HCT116 (cell line): ENCODE measurements around the gene USH1G. TPM values are rescaled to one million over a fixed set of nuclear protein-coding genes. Genes with fewer than 3 reads are reported as not detected.

Source experiments
- ATAC-seq: fragments of 200-7000 bp; cut with Tn5 transposase; 2 replicates; pipeline ENCODE4 v1.9.1; 2020; ENCODE audit warnings: mild to moderate bottlenecking, moderate library complexity
- BruUV-seq: library from RNA; stranded (reverse); fragments of 400-500 nt; replicated peaks from 2 replicates; lab custom pipeline; 2021; lab: Mats Ljungman, UMichigan
- CTCF ChIA-PET: fragments of 300-600 bp; sonication (Branson Sonifier 250); formaldehyde crosslinking; loops from one replicate; lab custom pipeline; 2021; ENCODE audit warnings: antibody characterized with exemption; lab: Charles Lee
- POLR2A ChIA-PET: fragments of 300-600, 350-600 bp; sonication (Branson Sonifier 250); formaldehyde crosslinking; loops from one replicate; lab custom pipeline; 2021; ENCODE audit warnings: antibody characterized with exemption; lab: Charles Lee
- RAD21 ChIA-PET, 2 experiments: fragments of 300-600 bp; sonication (Branson Sonifier 250); formaldehyde crosslinking; loops; one replicate each; lab custom pipeline; 2023; ENCODE audit warnings: low total read pairs in 2 of 2; ENCODE audit not compliant: uncharacterized antibody in 2 of 2, unreplicated experiment in 2 of 2, low non-redundant PET in 1 of 2; lab: Charles Lee
- DNase-seq: peaks from one replicate; pipeline ENCODE4 v3.0.0-alpha.2; 2010; ENCODE audit warnings: low read depth, low spot score
- H2AFZ ChIP-seq: fragments of 200-600 bp; shearing (Covaris generic), sonication (generic); 2 replicates; pipeline ENCODE4 v1.6.1; 2017; ENCODE audit warnings: low read depth, mixed run types, mixed read lengths, antibody characterized with exemption, low read length; ENCODE audit not compliant: poor library complexity, severe bottlenecking
- H3K27ac ChIP-seq: 2 replicates; pipeline ENCODE4 v1.5.1; 2012; ENCODE audit warnings: low read depth, low read length
- H3K27me3 ChIP-seq: fragments of 200-600 bp; sonication (generic); 2 replicates; pipeline ENCODE4 v1.6.1; 2016; ENCODE audit warnings: mixed run types, low read length, mixed read lengths; ENCODE audit not compliant: insufficient read depth
- H3K36me3 ChIP-seq, 2 experiments: fragments of 200-500 bp in 1 of 2; fragments of 200-600 bp in 1 of 2; sonication (Bioruptor generic) in 1 of 2; sonication (generic) in 1 of 2; 2 replicates each; pipeline versions ENCODE4 v1.5.1 to v1.6.1; 2014 to 2016; ENCODE audit warnings: low read length in 2 of 2, inconsistent platforms in 1 of 2, mixed read lengths in 1 of 2, mixed run types in 1 of 2; ENCODE audit not compliant: insufficient read depth in 2 of 2, control insufficient read depth in 1 of 2
- H3K4me1 ChIP-seq, 2 experiments: fragments of 200-600 bp in 1 of 2; sonication (generic) in 1 of 2; 2 replicates each; pipeline versions ENCODE4 v1.5.1 to v1.6.1; 2012 to 2017; ENCODE audit warnings: low read length in 2 of 2, inconsistent platforms in 1 of 2, mild to moderate bottlenecking in 1 of 2, mixed read lengths in 1 of 2, mixed run types in 1 of 2, moderate library complexity in 1 of 2; ENCODE audit not compliant: insufficient read depth in 2 of 2, control insufficient read depth in 1 of 2
- H3K4me2 ChIP-seq: fragments of 200-600 bp; sonication (generic); 2 replicates; pipeline ENCODE4 v1.6.1; 2017; ENCODE audit warnings: mixed run types, low read length, mixed read lengths
- H3K4me3 ChIP-seq, 2 experiments: fragments of 200-600 bp in 1 of 2; sonication (generic) in 1 of 2; replicated peaks in 1 of 2; 2 replicates each; pipeline ENCODE4 v1.5.1; 2011 to 2016; ENCODE audit warnings: low read length in 2 of 2, control low read depth in 1 of 2, low read depth in 1 of 2, mild to moderate bottlenecking in 1 of 2, mixed read lengths in 1 of 2, mixed run types in 1 of 2
- H3K79me2 ChIP-seq: fragments of 200-600 bp; sonication (generic); 2 replicates; pipeline ENCODE4 v1.6.1; 2017; ENCODE audit warnings: mild to moderate bottlenecking, mixed run types, low read length, moderate library complexity, mixed read lengths; ENCODE audit not compliant: insufficient read depth
- H3K9ac ChIP-seq: fragments of 200-600 bp; sonication (generic); 2 replicates; pipeline ENCODE4 v1.6.1; 2016; ENCODE audit warnings: low read length, mixed read lengths
- H3K9me2 ChIP-seq: fragments of 200-600 bp; sonication (generic), shearing (Covaris generic); 2 replicates; pipeline ENCODE4 v1.6.1; 2017; ENCODE audit warnings: mixed run types, mild to moderate bottlenecking, moderate library complexity; ENCODE audit not compliant: insufficient read depth
- H3K9me3 ChIP-seq, 2 experiments: fragments of 200-500 bp in 1 of 2; fragments of 200-600 bp in 1 of 2; sonication (Bioruptor generic) in 1 of 2; sonication (generic) in 1 of 2; 2 replicates each; pipeline ENCODE4 v1.6.1; 2014 to 2017; ENCODE audit warnings: low read length in 2 of 2, mixed read lengths in 2 of 2, inconsistent platforms in 1 of 2, low read depth in 1 of 2, mild to moderate bottlenecking in 1 of 2, mixed run types in 1 of 2, moderate library complexity in 1 of 2; ENCODE audit not compliant: control insufficient read depth in 1 of 2, insufficient read depth in 1 of 2
- H4K20me1 ChIP-seq: fragments of 200-600 bp; sonication (generic), shearing (Covaris generic); 2 replicates; pipeline ENCODE4 v1.6.1; 2017; ENCODE audit warnings: mixed run types, mild to moderate bottlenecking, moderate library complexity; ENCODE audit not compliant: insufficient read depth
- ATF3 ChIP-seq: IDR thresholded peaks from 2 replicates; pipeline ENCODE4 v1.6.1; 2012
- CBX3 ChIP-seq: IDR thresholded peaks from 2 replicates; pipeline ENCODE4 v1.6.1; 2012; ENCODE audit warnings: low read depth
- CEBPB ChIP-seq: IDR thresholded peaks from 2 replicates; pipeline ENCODE4 v1.6.1; 2012; ENCODE audit warnings: low read depth
- FOSL1 ChIP-seq: IDR thresholded peaks from 2 replicates; pipeline ENCODE4 v1.6.1; 2012; ENCODE audit warnings: low read depth
- POLR2A ChIP-seq: IDR thresholded peaks from 2 replicates; pipeline ENCODE4 v1.7.0; 2011; ENCODE audit warnings: borderline replicate concordance; ENCODE audit not compliant: insufficient read depth, insufficient read length; ENCODE audit errors: extremely low read depth
- POLR2AphosphoS5 ChIP-seq: IDR thresholded peaks from 2 replicates; pipeline ENCODE4 v1.6.1; 2011; ENCODE audit warnings: mild to moderate bottlenecking, low read depth, low read length, moderate library complexity
- SIN3A ChIP-seq: IDR thresholded peaks from 2 replicates; pipeline ENCODE4 v1.6.1; 2012; ENCODE audit warnings: low read depth
- SP1 ChIP-seq: IDR thresholded peaks from 2 replicates; pipeline ENCODE4 v1.6.1; 2012; ENCODE audit warnings: low read depth
- SRF ChIP-seq: IDR thresholded peaks from 2 replicates; pipeline ENCODE4 v1.6.1; 2012; ENCODE audit warnings: low read depth
- TCF7L2 ChIP-seq: IDR thresholded peaks from 2 replicates; pipeline ENCODE4 v1.7.0; 2011; ENCODE audit warnings: borderline replicate concordance, inconsistent platforms; ENCODE audit not compliant: insufficient read depth, insufficient read length; ENCODE audit errors: extremely low read depth
- YY1 ChIP-seq: IDR thresholded peaks from 2 replicates; pipeline ENCODE4 v1.6.1; 2011; ENCODE audit warnings: low read length, low read depth, moderate library complexity, mild to moderate bottlenecking; ENCODE audit not compliant: insufficient replicate concordance; ENCODE audit errors: extremely low read depth
- ZFX ChIP-seq: fragments of 450-650 bp; IDR thresholded peaks from 2 replicates; pipeline ENCODE4 v1.6.1; 2017
- ZNF274 ChIP-seq: fragments of 200-500 bp; sonication (Bioruptor generic); IDR thresholded peaks from 2 replicates; pipeline ENCODE4 v1.6.1; 2014; ENCODE audit warnings: mild to moderate bottlenecking, low read depth, low read length, inconsistent platforms
- intact Hi-C: fragments of 100-400 bp; cut with micrococcal nuclease; formaldehyde crosslinking; loops from 2 replicates; pipeline ENCODE4 v1.10.0; 2022
- total RNA-seq: library from RNA; stranded (reverse); gene quantifications from one replicate; pipeline ENCODE4 v1.2.1, GENCODE V29; 2021; ENCODE audit not compliant: unreplicated experiment
- TF ChIP-seq, protein P1 (sequence below): IDR thresholded peaks from 2 replicates; pipeline ENCODE4 v1.6.1; 2012; ENCODE audit warnings: low read depth
- TF ChIP-seq, protein P2 (sequence below): IDR thresholded peaks from 2 replicates; pipeline ENCODE4 v1.6.1; 2011; ENCODE audit warnings: mild to moderate bottlenecking, low read length, moderate library complexity; ENCODE audit not compliant: insufficient replicate concordance; ENCODE audit errors: extremely low read depth
- TF ChIP-seq, protein P3 (sequence below): IDR thresholded peaks from 2 replicates; pipeline ENCODE4 v1.6.1; 2012
- TF ChIP-seq, protein P4 (sequence below), 3 experiments: fragments of 200-600 bp in 1 of 3; sonication (generic) in 1 of 3; IDR thresholded peaks in 2 of 3; conservative IDR thresholded peaks in 1 of 3; 2 replicates each; pipeline ENCODE4 v1.5.1; 2012 to 2017; ENCODE audit warnings: low read depth in 2 of 3, low read length in 2 of 3, antibody characterized with exemption in 1 of 3, borderline replicate concordance in 1 of 3, control low read depth in 1 of 3, mild to moderate bottlenecking in 1 of 3, mixed read lengths in 1 of 3, mixed run types in 1 of 3, moderate library complexity in 1 of 3; ENCODE audit not compliant: insufficient read depth in 1 of 3

Gene USH1G
- total RNA-seq, 1 experiment from 2014 or later, result 3.1 TPM

DNA sequence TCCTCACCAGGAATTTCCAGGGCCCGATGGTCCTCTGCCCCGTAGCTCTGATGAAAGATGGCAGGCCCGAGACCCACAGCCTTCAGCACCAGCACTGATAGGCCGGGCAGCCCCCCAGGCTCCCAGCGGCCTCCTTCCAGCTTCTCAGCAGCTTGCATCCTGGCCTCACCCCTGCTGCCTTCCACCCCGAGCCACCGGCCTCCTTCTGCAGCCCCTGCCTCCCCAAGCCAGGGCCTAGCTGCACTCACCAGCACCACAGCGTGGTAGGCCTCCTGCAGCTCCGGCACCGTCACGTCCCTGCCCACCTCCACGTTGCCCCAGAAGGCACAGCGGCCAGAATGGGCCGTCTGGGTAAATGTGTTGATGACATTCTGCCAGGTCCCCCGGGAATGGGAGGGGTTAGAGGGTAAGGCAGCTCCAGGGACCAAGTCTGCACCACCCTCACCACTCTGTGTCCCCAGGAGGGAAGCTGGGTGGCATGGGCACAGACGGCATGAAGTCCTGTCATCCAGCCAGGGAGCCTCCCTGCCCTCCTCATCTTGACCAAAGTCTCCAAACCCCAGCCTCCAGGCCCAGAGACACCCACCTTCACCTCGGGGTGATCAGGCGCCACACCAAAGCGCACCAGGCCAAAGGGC is 56.7 kb downstream of the USH1G start:
- H3K36me3 ChIP-seq, result peaks cover 7 to 15% of the 10 kb centered on the region in 2 experiments; a peak in 3 of 4 replicates
- H3K27ac ChIP-seq, result no peak overlapping the region; the same call in 1 of the 2 replicates
- H3K9me3 ChIP-seq, result no peaks in the 10 kb centered on the region
- no TSS peak for BruUV-seq
- H3K9me2 ChIP-seq, result no peaks in the 10 kb centered on the region
- H3K4me3 ChIP-seq, result no peak overlapping the region
- no peak overlapping the region for H3K9ac ChIP-seq
- H3K27me3 ChIP-seq, result no peaks in the 10 kb centered on the region
- ATAC-seq, result no peak
- peaks cover 0 to 16% of the 10 kb centered on the region in 2 experiments; a peak in 2 of 4 replicates for H3K4me1 ChIP-seq
- no peak overlapping the region for H3K4me2 ChIP-seq
- H3K79me2 ChIP-seq, result peaks cover under 1% of the 10 kb centered on the region; the same call in 1 of the 2 replicates
- POLR2A ChIA-PET, result interaction anchor here (0.7 kb wide), 1 partner anchor 24 kb away, joined by 3 read pairs; no protein-coding TSS in a partner anchor
- no peak overlapping the region for H2AFZ ChIP-seq
- RAD21 ChIA-PET, result interaction anchor here in 1 of 2 experiments (0.8 to 1.3 kb wide), 3 partner anchors 23 to 92 kb away, joined by 3 to 5 read pairs (median 4); no protein-coding TSS in a partner anchor
- DNase-seq, result no peak
- intact Hi-C loops, result no loop called here
- no peaks in the 10 kb centered on the region for H4K20me1 ChIP-seq
- CTCF ChIA-PET, result interaction anchor here (0.8 to 2.1 kb wide), 7 partner anchors 10 to 209 kb away, joined by 3 to 15 read pairs (median 8); no protein-coding TSS in a partner anchor
- TF ChIP-seq, protein P1, sequence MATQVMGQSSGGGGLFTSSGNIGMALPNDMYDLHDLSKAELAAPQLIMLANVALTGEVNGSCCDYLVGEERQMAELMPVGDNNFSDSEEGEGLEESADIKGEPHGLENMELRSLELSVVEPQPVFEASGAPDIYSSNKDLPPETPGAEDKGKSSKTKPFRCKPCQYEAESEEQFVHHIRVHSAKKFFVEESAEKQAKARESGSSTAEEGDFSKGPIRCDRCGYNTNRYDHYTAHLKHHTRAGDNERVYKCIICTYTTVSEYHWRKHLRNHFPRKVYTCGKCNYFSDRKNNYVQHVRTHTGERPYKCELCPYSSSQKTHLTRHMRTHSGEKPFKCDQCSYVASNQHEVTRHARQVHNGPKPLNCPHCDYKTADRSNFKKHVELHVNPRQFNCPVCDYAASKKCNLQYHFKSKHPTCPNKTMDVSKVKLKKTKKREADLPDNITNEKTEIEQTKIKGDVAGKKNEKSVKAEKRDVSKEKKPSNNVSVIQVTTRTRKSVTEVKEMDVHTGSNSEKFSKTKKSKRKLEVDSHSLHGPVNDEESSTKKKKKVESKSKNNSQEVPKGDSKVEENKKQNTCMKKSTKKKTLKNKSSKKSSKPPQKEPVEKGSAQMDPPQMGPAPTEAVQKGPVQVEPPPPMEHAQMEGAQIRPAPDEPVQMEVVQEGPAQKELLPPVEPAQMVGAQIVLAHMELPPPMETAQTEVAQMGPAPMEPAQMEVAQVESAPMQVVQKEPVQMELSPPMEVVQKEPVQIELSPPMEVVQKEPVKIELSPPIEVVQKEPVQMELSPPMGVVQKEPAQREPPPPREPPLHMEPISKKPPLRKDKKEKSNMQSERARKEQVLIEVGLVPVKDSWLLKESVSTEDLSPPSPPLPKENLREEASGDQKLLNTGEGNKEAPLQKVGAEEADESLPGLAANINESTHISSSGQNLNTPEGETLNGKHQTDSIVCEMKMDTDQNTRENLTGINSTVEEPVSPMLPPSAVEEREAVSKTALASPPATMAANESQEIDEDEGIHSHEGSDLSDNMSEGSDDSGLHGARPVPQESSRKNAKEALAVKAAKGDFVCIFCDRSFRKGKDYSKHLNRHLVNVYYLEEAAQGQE, result no peak
- TF ChIP-seq, protein P2, sequence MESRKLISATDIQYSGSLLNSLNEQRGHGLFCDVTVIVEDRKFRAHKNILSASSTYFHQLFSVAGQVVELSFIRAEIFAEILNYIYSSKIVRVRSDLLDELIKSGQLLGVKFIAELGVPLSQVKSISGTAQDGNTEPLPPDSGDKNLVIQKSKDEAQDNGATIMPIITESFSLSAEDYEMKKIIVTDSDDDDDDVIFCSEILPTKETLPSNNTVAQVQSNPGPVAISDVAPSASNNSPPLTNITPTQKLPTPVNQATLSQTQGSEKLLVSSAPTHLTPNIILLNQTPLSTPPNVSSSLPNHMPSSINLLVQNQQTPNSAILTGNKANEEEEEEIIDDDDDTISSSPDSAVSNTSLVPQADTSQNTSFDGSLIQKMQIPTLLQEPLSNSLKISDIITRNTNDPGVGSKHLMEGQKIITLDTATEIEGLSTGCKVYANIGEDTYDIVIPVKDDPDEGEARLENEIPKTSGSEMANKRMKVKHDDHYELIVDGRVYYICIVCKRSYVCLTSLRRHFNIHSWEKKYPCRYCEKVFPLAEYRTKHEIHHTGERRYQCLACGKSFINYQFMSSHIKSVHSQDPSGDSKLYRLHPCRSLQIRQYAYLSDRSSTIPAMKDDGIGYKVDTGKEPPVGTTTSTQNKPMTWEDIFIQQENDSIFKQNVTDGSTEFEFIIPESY, result no peak
- TF ChIP-seq FOSL1 (no peak), YY1 (no peak), CEBPB (no peak), SP1 (no peak), POLR2A (no peak), SIN3A (no peak), ZNF274 (no peak), ZFX (no peak; the same call in 1 of the 2 replicates), TCF7L2 (no peak), POLR2AphosphoS5 (no peak), CBX3 (no peak), SRF (no peak), ATF3 (no peak)
- TF ChIP-seq, protein P3, sequence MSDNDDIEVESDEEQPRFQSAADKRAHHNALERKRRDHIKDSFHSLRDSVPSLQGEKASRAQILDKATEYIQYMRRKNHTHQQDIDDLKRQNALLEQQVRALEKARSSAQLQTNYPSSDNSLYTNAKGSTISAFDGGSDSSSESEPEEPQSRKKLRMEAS, result no peak
- TF ChIP-seq, protein P4, sequence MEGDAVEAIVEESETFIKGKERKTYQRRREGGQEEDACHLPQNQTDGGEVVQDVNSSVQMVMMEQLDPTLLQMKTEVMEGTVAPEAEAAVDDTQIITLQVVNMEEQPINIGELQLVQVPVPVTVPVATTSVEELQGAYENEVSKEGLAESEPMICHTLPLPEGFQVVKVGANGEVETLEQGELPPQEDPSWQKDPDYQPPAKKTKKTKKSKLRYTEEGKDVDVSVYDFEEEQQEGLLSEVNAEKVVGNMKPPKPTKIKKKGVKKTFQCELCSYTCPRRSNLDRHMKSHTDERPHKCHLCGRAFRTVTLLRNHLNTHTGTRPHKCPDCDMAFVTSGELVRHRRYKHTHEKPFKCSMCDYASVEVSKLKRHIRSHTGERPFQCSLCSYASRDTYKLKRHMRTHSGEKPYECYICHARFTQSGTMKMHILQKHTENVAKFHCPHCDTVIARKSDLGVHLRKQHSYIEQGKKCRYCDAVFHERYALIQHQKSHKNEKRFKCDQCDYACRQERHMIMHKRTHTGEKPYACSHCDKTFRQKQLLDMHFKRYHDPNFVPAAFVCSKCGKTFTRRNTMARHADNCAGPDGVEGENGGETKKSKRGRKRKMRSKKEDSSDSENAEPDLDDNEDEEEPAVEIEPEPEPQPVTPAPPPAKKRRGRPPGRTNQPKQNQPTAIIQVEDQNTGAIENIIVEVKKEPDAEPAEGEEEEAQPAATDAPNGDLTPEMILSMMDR (IDR thresholded peaks at IDR 0.05 in 2 of 3, conservative IDR thresholded peaks at IDR 0.05 in 1 of 3; ENCODE audit: borderline replicate concordance in 1 of 3, insufficient read depth in 1 of 3, low read depth in 2 of 3, low read length in 2 of 3), result no peak
- TF ChIP-seq, all 23 proteins: peak for 0
